ENCODE measurements around the gene CERCAM.

- no peak for TF ChIP-seq CTCF (IDR thresholded peaks at IDR 0.05)
- no peak for TF ChIP-seq POLR2AphosphoS5 (IDR thresholded peaks at IDR 0.05)
Observed at GRCh38 chr9:128473104-128473503, 52.4 kb downstream of the CERCAM start.

All from breast epithelium (tissue), 3 donors.